HEK293 (cell line): ENCODE results near the gene ZMYND12.
A peak's percentile ranks its signal among the peaks of the same experiment; 100 is the strongest.

Source experiments
- ZBTB26 ChIP-seq: fragments of 450-650 bp; formaldehyde crosslinking; optimal IDR thresholded peaks from 2 replicates; pipeline ENCODE3; 2016; ENCODE audit warnings: missing biosample characterization, mild to moderate bottlenecking, missing genetic modification characterization
- ZSCAN16 ChIP-seq: fragments of 450-650 bp; formaldehyde crosslinking; IDR thresholded peaks from 2 replicates; pipeline ENCODE4 v1.5.1; 2016; ENCODE audit warnings: missing biosample characterization, missing genetic modification characterization

DNA sequence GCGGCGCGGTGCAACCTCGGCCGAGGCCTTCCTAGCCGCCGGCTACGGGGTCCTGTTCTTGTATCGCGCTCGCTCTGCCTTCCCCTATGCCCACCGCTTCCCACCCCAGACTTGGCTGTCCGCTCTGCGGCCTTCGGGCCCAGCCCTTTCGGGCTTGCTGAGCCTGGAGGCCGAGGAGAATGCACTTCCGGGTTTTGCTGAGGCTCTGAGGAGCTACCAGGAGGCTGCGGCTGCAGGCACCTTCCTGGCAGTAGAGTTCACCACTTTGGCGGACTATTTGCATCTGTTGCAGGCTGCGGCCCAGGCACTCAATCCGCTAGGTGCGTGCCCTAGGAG lies 900 bp upstream of the ZMYND12 start:
- TF ChIP-seq ZBTB26 (tag by site-specific recombination) (no peak), ZSCAN16 (peak; percentile 77)
